Activated CD4-positive, CD25-positive, alpha-beta regulatory T cell treated with anti-CD3 and anti-CD28 coated beads, Interleukin-2, amount 50 U/mL, for 16 hours (primary cell): ENCODE data around the gene SH3BP1.

Source experiments
- DNase-seq: peaks from one replicate; pipeline ENCODE4 v3.0.0-alpha.2; 2020; ENCODE audit warnings: low read depth, low spot score

Gene SH3BP1

DNA sequence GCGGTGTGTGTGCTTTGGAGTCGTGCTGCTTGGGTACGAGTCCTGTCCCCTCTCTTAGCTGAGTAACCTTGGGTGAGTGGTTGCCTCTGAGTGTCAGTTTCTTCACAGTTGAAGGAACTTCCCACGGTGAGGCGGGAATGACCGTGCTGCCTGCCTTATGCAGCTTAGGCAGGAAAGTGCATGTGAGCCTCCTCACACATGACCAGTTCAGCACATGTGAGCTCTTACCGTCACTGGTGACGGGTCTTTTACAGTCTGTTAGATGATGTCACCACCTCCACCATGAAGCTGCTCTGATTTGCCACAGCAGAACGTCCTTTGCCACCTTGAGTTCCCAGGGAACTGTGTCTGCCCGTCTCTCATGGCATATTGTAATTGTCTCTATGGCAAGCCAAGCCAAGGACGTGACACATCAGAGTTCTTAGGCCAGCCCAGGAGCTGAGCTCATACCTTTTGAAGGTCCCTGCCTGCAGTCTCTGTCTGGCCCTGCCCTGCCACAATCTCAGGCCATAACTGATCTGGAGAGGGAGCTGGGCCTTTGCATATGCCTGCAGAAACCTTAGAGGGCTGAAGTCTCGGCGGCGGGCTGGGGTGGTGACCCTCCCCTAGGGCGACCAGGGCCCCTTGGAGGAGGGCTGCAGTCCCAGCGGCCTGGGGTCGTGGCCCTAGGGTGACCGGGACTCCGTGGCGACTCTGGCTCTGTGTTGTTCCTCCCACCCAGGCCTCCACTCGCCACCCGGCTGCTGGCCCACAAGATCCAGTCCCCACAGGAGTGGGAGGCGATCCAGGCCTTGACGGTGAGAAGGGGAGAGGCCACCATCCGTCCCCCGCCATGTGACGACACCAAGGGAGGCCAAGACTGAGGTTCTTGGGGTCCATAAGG, 23.0 kb upstream of the SH3BP1 start:
- no peak for DNase-seq

DNA sequence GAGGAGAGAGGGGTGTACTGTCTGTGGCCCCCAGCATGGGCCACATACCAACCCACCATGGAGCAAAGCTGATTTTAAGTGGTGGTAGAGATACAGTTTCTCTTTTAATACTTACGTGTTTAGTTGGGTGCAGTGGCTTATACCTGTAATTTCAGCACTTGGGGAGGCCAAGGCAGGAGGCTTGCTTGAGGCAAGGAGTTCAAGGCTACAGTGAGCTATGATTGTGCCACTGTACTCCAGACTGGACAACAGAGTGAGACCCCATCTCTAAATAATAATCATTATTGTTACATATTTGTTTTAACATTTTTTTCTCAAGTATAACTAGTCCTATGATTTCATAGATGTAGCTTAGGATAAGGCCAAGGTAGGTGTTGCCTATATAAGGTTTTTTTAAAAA, 22.0 kb upstream of the SH3BP1 start:
- DNase-seq: no peak

- no peak for DNase-seq
Measured at GRCh38 chr22:37618072-37618656, 21.3 kb upstream of the SH3BP1 start.

DNA sequence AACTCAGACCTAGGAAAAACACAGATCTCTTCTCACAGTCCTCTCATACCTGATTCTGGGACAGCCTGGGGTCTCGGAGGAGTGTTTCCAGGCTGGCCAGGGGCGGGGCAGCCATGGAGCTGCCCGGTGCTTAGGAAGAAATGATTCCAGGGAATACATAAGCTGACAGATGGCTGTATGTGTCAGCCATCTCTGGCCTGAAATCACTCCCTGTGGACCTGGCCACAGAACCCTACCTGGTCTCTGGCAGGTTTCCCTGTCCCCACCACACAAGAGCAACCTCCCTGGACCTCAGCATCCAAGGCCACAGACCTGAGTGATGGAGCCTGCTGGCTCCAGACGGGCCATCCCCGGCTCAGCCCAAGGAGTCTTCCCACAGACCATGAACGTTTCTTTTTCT, 20.8 kb upstream of the SH3BP1 start:
- DNase-seq: no peak

DNA sequence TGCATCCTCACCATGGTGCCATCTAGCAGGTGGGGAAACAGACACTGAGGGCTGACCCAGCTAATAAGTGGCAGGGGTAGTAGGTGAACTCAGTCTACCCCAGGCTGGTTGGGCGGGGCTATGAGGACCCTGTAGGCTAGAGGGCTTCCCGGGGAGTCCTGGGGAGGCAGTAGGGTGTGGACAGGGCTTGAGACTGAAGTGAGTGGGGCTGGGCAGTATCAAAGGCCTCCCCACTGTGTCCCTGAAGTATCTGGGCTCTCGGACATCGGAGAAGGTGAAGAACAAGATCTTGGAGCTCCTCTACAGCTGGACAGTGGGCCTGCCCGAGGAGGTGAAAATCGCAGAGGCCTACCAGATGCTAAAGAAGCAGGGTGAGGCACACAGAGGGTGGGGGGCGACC, 19.5 kb upstream of the SH3BP1 start:
- no peak for DNase-seq

DNA sequence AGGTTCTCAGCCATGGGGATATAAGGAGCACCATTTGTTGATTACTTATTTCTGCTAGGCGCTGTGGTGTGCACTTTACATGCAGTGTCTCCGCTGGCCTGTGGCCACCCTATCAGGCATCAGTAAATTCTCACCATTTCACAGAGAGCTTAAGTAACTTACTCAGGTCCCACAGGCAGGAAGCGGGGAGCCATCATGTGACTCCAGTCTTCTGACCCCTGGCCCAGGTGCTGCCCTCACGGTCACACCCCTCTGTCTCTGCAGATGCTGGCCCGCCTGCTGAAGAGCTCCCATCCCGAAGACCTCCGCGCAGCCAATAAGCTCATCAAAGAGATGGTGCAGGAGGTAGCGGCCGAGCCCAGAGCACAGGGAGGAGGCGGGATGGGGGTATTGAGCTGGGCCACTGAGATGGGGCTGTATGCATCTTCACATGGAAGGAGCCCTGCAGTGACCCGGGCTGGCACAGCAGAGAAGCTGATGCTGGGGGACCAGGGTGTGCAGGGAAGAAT, 18.1 kb upstream of the SH3BP1 start:
- no peak for DNase-seq

GRCh38 chr22:37623075-37624016, 16.1 kb upstream of the SH3BP1 start:
- peak; percentile 61 for DNase-seq

DNA sequence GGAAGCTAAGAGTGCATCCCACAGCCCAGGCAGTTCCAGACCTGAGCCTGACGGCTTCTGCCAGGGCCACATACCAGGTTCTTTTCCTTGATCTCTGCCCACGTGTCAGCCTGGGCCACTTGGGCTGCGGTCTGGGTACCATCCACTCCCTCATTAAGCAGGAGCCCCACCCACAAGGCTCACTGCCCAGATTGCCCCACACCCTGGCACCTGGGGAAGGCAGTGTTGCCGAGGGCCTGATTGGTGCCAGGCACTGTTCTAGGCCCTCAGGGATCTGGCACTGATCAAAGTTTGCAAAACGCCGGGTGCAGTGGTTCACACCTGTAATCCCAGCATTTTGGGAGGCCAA, 15.5 kb upstream of the SH3BP1 start:
- no peak for DNase-seq

GRCh38 chr22:37624876-37625275, 14.6 kb upstream of the SH3BP1 start:
- DNase-seq: no peak

DNA sequence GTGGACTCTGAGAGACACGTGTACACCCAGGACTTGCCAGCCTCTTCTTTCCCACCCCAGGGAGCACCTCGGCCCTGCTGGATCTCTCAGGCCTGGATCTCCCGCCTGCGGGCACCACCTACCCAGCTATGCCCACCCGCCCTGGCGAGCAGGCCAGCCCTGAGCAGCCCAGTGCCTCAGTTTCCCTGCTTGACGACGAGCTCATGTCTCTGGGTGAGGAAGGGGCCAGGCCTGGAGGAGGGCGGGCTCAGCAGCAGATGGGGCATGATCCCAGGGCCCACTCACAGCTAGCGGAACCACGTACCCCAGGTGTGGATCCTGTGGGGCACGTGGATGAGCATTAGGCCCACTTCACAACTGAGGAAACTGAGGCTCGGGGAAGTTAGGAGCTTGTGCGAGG, 13.7 kb upstream of the SH3BP1 start:
- no peak for DNase-seq

DNA sequence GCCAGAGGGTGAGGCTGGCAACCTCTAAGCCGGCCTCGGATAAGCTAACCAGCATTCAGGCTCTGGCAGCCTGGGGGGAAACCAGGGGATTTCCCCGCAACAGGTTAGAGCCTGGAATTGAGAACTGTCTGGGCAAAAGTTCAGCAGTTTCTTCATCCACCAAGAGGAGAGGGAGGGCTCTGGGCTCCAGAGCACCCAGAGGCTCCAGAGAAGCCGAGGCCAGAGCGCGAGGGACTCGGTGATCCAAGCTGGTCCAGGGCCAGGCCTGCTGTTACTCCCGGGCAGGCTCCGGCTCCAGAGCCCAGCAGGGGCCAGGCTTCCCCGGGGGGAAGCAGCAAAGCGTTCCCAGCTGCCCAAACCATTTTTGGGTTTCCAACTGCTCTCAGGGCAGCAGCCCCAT, 13.3 kb upstream of the SH3BP1 start:
- DNase-seq: no peak

GRCh38 chr22:37626556-37627075, 12.9 kb upstream of the SH3BP1 start:
- no peak for DNase-seq

DNA sequence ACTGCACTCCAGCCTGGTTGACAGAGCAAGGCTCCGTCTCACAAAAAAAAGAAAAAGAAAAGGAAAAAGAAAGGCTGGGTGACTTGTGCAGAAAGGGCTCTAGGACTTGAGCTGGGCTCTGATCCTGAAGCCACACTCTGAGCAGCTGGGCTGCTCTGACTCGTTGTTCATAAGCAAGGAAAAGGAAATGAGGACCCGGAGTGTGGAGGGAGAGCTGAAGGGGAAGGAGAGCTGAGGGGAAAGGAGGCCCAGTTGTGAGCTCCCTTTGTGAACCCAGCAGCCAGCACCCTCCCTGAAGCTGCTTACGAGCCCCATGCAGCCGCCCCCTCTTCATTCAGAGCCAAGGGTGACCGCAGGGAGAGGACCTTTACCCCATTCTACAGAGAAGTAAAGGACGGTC, 12.3 kb upstream of the SH3BP1 start:
- no peak for DNase-seq

- DNase-seq: no peak
Measured at GRCh38 chr22:37627545-37627944, 11.9 kb upstream of the SH3BP1 start.

DNA sequence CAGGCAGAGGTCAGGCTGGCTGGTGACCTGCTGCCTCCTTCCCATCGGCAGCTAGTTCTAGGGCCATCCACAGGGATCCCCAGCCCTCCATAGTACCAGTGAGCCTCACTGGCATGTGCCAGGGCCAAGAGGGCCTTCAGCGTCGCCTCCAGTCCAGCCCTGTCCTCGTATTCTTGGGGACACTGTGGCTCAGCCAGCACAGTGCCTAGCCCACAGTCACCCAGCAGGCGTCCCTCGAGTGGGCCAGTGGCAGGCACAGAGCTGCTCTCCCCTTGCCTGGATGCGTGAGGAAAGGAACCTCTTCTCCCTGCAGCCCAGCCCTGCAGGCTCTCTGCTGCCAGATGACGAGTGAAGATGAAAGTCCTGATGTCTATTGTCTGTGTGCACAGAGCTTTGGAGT, 10.6 kb upstream of the SH3BP1 start:
- no peak for DNase-seq

DNA sequence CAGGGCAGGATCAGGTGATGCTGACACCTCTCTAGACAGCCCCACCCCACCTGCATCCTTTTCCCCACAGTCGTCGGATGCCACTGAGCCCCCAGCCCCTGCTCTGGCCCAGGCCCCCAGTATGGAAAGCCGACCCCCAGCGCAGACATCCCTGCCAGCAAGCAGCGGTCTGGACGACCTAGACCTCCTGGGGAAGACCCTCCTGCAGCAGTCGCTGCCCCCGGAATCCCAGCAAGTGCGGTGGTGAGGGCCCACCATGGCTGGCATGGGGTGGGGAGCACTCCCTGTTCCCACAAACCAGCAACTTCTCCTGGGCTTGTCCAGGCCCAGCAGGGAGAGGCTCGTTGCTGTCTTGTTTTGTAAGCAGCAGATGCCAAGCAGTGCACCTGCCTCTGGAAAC, 9.5 kb upstream of the SH3BP1 start:
- no peak for DNase-seq

DNA sequence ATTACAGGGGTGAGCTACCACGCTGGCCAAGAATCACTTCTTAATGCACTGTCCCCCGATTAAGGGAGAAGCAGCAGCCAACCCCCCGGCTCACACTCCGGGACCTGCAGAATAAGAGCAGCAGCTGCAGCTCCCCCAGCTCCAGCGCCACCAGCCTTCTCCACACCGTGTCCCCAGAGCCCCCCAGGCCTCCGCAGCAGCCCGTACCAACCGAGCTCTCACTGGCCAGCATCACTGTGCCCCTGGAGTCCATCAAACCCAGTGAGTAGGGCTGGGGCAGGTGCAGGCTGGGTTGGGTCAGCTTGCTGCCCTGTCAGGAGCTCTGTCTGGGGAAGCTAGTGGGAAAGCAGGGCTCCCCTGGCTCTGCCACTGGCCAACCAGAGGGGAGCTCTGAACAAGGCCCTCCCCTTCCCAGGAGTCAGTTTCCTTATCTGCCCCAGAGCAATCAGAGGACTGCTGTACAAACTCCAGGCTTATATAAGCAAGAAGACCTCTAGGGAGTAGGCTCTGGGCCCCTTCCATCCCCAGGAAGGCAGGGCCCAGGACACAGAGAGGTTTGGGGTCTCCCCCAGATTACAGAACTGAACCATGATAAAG, 8.5 kb upstream of the SH3BP1 start:
- no peak for DNase-seq

- DNase-seq: no peak
Measured at GRCh38 chr22:37631448-37632173, 7.9 kb upstream of the SH3BP1 start.

- DNase-seq: no peak
Measured at GRCh38 chr22:37632174-37633088, 7.0 kb upstream of the SH3BP1 start.
